ENCODE measurements around the gene PML. TPM values are rescaled to one million over a fixed set of nuclear protein-coding genes. Genes with fewer than 3 reads are reported as not detected.
A peak's percentile ranks its signal among the peaks of the same experiment; 100 is the strongest.

PML gene
- total RNA-seq, 1 donor from 2014 or later = 43.0 TPM

DNA sequence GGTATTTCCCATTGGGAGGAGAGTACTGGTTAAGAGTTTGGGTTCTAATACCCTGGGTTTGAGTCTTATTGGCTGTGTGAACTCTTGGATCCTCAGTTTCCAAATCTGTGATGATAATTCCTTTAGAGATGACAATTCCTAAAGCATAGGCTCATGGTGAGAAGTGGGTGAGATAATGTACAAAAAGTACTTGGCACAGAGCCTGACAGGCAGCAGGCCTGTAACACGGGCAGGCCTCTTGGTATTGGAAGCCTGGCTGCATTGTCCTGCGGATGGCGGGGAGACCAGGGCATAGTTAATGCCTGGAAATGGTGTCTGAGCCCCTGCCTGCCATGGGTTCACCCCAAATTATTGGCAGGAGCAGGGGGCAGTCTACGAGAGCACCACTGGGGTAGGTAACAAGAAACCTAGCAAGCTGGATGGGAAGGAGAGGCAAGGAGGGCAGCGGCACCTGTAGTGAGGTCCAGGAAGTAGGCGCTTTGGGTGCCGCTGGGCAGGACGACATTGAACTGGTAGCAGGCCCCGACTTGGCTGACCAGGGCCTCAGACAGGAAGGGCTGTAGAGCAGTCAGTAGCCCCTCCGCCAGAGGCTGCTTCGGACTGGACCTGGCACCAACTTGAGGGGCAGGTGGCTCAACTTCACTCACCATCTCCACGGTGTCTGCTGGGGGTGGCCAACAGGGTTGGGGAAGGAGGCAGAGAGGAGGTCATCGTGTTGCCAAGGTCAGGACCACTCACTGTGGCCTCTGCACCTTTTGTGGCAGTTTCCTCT lies 10.1 kb upstream of the PML start:
- DNase-seq (ENCODE audit: low read depth) = no peak

DNA sequence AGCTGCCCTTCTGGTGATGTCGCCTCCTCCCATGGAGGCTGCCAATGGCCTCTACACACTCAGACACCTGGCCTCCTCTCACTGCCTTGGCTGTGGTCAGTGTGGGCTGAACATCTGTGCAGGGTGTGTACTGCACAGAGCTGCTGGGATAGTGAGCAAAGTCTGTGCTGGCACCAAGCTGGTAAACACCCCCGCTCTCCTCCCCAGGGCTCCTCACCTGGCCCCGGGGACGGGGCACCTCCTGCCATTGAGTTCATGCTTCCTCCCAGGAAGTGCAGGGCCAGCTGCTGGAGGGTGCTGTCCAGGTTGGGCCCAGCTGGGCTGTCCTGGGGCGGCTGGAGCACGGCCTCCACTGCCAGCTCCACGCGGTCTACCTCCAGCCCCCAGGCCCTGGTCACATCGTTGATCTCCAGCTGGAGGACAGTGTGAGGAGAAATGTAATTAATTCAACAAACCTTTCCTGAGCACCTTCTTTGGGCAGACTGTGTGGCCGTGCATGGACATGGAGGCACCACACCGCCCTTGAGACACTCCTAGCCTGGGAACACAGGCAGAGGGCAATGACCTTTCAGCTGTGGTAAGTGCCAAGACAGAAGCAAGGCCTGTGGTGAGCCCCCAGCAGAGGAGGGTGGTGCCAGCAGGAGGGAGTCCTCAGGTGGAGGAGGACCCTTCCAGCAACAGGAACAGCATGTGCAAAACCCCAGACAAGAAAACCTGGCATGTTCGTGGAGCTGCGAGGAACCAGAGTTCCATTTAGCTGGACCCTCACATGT lies 9.2 kb upstream of the PML start:
- peak; percentile 86 for DNase-seq (ENCODE audit: low read depth)

DNA sequence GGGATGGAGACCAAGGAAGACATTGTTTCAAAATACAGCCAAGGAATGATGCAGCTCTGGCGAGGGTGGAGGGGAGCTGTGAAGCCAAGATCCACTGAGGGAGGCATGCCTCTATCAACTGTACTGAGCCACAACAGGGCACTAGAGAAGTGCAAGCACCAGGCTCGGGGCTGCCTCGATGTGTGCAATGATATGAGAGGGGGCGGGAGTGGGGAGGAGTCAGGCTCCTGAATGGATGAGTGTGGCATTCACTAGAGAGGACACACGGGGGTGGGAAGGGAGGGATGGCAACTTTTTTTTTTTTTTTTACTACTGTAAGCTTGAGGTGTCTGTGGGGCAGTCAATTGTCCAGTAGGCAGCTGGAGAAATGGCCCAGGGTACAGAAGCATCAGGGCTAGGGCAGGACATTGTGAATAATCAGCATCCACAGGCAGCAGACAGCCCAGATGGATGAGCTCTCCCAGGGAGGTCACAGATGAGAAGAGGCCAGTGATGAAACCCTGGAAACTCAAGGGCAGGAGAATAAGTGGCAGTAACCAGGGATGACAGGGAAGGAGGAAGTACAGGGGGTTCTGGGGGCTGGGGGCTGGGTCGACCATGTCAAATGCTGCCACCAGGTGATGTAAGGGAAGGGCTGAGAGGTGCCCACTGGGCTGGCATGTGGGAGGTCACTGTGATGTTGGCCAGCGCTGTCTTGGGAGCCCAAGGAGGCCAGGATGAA lies 8.3 kb upstream of the PML start:
- DNase-seq (ENCODE audit: low read depth) = no peak

DNA sequence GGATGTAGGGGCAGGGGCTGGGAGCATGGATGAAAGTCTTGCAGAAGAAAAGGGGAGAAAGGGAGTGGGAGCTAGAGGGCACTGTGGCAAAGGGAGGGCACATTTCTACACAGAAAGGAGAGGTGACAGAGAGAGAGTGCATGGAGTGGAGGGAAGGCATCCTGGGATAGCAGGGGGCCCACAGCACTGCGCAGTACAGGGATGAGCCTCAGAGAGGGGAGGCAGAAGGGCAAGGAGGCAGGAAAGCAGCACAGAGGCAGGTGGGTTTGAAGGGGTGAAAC lies 7.8 kb upstream of the PML start:
- DNase-seq (ENCODE audit: low read depth) = no peak

DNA sequence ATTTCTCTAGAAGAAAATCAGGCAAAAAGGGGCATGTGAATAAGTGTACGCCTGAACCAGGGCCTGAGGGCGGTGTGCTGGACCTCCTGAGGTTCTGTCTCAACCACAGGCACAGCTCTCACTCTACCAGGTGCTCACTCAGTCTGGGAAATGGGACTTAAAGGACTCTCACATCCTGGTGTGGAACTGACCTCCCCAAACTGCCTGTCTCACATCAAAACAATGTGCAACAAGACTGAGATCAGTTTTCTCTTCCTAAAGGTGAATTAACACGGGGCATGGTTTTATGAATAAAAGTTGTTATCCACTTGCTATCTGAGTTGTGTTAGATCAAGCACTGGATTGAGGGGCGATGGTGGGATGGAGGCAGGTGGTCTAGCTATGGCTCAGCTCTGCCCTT lies 7.3 kb upstream of the PML start:
- DNase-seq (ENCODE audit: low read depth) = no peak

DNA sequence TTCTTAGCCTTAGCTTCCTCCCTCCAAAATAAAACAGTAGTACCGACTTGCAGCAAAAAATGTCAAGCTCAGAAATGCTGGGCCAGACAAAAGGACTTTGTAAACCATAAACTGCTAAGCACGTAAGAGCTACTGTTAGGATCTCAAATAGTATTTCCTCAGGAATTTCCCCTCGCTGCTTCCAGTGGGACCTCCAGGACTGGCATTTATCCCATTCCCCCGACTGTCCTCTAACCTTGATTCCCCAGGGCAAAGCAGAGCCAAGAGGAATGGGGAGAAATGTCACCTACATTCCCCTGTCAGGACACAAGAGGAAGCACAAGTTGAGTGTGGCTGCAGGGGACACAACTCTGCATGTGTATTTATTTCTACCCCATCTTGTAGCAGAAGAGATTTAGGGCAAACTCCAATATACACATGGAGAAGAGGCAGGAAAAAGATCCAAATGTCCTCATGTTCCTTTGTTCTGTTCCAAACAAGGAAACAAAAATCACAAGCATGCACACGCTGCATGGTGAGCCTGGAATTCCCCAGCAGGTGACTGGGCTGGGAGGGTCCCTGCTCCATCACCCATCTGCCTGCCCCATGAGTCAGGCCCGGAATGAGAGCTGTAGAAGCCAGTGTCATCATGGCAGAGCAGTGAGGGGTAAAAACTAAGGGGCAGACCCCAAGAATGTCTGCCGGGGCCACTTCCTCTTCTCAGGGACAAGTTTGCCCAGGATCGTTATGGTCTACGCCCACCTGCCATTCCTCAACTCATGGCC lies 6.7 kb upstream of the PML start:
- peak; percentile 67 for DNase-seq (ENCODE audit: low read depth)

DNA sequence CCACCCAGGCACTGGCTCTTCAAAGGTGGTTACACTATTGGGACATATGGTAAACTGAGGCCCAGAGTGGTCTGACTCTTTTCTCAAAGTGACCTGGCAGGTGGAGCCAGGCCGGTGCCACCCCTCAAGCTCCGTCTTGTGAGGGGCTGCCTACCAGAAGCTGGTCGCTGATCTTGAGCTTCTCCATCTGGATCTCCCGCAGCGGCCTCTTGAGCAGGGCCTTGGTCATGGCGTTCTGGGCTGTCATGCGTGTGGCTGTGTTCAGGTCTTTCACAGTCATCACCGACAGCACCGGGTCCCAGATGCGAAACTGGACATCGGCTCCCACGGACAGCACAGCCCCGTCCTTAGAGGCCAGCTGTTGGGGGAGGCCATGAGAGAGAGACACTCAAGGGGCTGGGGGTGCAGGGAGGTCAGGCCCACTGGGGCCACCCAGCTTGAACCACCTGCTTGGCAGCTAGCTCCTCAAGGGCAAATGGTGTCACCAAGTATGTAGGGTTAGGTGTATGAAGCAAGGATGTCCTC lies 6.0 kb upstream of the PML start:
- no peak for DNase-seq (ENCODE audit: low read depth)

DNA sequence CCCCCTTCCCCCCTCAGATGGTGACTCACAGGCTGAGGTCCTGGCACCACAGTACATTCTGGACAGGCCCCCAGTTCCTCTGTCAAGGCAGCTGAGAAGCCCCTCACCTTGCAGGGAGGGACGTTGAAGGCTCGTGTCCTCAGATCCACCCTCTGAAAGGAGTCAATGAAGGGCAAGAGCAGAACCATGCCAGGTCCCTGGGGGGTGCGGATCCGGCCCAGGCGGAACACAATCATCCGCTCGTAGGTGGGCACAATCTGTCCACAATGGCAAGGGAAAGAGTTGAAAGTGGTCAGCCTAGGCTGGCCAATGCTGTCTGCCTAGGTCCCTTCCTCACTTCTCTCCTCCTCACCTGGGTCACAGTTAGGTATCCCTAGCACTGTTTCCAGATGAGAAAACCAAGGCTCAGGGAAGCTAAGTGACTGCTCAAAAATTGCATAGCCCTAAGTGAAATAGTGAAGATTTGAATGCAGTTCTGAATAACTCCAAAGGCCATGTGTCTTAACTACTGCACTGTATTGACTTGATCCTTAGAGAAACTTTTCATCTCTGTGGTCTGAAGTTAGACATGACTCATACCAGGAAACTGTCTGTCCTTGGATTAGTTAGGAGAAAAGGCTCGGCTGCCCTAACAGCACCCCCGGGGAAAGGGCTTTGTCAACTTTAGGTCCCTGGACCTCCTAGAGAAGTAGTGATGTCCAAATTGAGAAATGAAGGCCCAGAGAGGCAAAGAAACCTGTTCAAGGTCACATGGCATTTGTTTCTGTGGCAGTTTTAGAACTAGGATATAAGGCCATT lies 5.3 kb upstream of the PML start:
- peak; percentile 76 for DNase-seq (ENCODE audit: low read depth)

DNA sequence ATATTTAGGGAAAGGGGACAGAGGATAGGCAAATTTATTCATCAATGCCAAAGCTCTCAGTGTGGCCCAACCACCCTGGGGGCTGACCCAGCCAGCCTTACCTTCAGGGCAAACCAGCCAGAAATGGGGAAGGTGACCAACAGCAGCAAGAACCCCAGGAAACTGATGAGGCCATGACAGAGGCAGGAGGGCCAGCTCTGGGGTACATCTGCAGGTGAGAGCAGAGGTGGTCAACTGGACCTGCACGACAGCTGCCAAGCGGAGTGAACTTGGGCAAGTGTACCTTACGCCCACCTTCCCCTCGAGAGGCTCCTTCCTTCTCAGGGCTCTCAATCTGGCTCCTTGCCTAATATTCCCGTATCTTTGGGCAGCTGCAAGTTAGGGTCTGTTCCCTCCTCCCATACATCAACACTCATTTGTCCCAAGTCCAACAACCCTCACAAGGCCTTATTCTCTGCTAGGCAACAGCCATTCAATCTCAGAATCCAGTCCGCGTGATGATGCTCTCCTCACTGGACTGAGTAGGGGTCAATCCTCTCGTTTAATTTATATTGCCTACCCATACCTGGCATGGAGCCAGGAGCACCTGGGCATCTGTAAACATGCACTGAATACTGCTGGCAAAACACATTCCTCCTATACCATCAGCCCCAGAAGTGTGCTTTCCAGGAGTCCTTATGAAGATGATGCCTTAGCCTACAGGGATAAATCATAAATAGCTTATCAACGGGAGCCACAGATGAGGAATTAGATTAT lies 4.1 kb upstream of the PML start:
- DNase-seq (ENCODE audit: low read depth) = no peak

DNA sequence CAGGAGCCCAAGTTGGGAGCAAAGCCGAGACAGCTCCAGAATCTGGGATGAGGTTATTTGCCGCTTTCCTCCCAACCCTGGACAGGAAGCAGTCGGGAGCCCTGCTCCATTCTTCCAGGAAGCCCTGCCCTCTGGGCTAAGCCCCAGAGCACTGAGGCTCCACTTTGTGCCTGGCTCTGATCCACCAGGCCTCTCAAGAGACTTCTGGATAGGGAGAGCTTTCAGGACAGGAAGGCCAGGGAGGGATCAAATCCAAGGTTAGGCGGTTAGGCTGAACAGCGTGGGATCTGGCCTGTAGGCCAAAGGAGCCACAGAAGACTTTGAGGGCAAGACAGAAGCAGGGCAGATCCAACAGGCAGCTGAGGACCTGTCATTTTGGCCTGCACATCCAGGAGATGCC lies 3.3 kb upstream of the PML start:
- peak; percentile 54 for DNase-seq (ENCODE audit: low read depth)

DNA sequence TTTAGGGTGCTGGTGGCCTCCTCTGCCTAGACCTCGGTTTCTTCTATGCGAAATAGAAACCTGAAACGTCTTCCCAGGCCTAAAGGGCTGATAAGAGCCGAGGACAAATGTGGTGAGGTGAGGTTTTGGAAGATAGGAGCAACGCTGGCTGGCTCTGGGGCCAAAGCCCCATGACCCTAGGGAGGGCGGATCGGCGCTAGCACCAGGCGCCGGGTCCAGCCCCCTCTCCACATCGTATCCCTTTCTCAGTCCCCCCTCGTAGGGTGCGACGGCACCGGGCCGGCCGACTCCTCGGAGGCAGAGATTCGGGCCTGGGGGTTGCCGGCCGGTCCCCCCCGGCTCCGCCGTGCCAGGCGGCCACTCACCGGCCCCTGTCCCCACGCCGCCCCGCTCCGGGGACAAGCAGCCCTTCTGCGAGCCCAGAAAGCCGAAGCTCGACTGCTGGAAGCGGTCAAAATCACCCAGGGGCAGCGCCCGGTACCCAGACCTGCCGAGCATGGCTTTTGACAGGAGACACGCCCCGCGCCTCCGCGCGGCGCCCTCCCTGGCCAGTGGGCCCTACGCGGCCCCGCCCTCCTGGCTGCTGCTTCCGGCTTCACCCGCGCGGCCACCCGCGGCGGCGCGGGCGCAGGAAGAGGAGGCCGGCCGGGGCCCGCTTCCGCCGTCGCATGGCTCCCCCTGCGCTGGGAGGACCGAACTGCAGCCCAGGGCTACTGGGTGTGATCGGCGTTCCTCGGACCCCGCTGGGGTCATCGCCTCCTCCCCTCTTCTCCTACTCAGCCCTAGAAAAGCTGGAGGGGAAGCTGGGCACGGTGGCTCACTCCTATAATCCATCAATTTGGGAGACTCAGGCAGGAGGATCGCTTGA lies 2.6 kb upstream of the PML start, which contains the start of gene STOML1:
Gene STOML1, minus strand, starts transcription at position 570 of the 868 bp plus-strand sequence. Its CDS starts 72 bp downstream, at position 498.
- peak; percentile 95 for DNase-seq (ENCODE audit: low read depth)

DNA sequence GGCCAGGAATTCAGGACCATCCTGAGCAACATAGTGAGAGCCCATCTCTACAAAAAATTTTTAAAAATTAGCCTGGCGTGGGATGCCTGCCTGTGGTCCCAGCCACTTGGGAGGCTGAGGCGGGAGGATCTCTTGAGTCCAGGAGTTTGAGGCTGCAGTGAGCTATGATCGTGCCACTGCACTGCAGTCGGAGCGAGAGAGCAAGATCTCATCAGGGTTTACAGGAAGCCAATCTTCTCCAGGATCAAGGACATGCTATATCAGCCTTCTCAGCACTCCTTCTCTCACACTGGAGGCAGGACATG lies 2.0 kb upstream of the PML start:
- DNase-seq (ENCODE audit: low read depth) = no peak

DNA sequence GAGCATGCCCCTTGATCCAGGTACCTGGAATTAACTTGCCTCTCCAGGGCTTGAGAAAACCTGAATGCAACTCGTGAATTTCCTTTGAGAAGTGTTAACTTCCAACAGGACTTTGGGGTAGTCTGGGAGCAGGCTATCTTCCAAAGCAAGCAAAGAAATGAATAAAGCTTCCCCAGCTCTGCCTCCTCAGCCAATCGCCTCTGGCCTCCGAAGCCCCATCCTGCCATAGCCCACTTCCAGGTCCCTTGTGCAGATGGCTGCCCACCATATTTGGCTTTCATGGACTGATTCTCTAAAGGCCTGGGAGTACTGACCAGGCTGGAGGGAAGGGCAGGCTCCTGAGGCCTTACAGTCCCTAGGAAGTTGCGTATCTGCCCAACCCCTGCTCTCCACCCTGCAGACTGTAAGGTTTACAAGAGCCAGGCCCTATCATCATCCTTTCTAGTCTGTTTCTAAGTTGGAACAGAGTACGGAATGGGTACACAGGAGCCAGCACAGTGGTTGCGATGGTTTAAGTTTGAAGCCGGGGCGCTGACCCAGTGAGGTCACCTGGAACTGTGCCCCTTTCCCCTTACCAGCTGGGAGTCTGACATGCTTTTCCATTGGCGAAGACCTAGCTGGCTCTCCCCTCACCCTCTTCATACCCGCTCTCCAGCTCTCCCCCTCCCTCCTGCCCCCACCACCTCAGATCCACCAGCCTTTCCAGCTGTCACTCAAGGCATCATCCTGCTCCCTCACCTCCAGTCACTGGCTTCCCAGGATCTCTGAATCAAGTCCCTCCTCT lies 1.1 kb upstream of the PML start:
- no peak for DNase-seq (ENCODE audit: low read depth)

DNA sequence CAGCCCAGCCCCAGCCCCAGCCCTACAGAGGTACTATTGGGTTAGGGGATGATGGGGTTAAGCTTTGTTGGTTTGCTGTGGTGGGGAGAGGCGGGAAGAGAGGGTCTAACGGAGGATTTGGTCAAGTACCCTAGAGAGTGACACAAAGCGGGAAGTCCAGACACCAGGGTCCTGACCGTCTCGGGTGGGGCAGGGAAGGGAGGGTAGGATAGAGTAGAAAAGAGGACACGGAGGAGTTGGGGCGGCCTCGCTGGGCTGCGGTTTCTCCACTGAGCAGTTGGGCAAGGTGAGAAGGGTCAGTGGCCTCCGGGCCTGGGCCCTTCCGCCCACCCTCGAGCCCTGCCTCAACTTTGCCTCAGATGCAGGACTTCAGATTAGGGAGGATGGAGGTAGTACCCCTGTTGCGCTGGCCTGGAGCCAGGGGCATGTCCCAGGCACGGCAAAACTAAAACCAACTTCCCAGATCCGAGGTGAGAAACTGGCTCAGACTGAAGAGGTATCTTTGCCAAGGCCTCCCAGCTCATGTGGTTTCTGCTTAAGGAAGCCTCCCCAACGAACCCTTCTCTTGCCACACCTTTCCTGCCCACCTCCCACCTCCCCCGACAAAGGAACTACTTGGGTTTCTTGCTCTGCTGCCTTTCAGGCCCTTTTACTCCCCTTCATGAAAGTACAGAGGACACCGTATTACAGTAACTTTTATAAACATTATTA lies 551 bp downstream of the PML start:
- DNase-seq (ENCODE audit: low read depth) = no peak

DNA sequence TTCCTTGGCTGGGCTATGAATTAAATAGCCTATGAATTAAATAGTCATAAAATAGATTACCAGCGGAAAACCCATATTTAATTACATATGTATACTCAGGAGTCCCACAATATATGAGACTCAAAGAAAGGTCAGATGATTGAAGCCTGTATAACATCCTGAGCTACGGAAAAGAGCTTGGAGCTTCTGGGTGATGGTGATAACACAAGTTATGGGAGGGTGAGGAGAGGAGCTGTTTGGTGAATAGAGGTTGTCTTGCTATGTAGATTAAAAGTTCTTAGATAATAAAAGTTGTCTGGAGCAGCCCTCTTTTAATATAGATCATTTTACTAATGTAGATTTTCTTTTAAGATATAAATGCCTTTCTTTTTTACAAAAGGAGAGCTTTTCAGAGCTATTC lies 1.8 kb downstream of the PML start:
- no peak for DNase-seq (ENCODE audit: low read depth)

DNA sequence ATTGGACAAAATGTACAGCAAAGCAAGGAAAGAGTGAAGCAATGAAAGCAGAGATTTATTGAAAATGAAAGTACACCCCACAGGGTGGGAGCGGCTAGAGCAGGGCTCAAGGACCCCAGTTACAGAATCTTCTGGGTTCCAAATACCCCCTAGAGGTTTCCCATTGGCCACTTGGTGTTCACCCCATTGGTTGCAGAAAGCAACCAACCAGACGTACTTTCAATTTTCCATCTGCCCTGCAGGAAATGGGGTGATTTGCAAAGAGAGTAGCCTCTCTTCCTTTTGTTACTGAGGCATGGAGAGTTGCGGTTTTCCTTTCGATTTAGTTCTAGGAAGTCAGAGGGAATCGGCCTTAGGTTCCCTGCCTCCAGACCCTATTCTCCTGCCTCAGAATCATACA lies 2.4 kb downstream of the PML start:
- DNase-seq (ENCODE audit: low read depth) = peak; percentile 56

DNA sequence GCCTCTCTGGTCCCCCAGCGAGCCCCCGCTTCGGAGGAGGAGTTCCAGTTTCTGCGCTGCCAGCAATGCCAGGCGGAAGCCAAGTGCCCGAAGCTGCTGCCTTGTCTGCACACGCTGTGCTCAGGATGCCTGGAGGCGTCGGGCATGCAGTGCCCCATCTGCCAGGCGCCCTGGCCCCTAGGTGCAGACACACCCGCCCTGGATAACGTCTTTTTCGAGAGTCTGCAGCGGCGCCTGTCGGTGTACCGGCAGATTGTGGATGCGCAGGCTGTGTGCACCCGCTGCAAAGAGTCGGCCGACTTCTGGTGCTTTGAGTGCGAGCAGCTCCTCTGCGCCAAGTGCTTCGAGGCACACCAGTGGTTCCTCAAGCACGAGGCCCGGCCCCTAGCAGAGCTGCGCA lies 3.5 kb downstream of the PML start:
- DNase-seq (ENCODE audit: low read depth) = no peak
